HEK293 (cell line): ENCODE measurements around the gene SUMF1.

ENCODE experiments used
- CTCF ChIA-PET: fragments of 350-600 bp; formaldehyde crosslinking; extraction: SDS; loops from one replicate; lab custom pipeline; 2021; ENCODE audit warnings: antibody characterized with exemption; lab: Yijun Ruan, JAX
- POLR2A ChIA-PET: fragments of 300-600 bp; formaldehyde crosslinking; extraction: SDS; loops from one replicate; lab custom pipeline; 2020; ENCODE audit warnings: antibody characterized with exemption, inconsistent platforms; lab: Yijun Ruan, JAX
- H3K27ac ChIP-seq: fragments of 200-500 bp; sonication (Bioruptor generic); 2 replicates; pipeline ENCODE4 v1.5.1; 2014; ENCODE audit warnings: low read depth, low read length, control low read depth, inconsistent platforms; ENCODE audit errors: extremely low read depth
- H3K36me3 ChIP-seq, 2 experiments: fragments of 200-500 bp in 1 of 2; sonication (Bioruptor generic) in 1 of 2; 1 replicate in 1 of 2; 2 replicates in 1 of 2; pipeline ENCODE4 v1.5.1; 2014 to 2017; ENCODE audit warnings: inconsistent platforms in 2 of 2, low read length in 2 of 2; ENCODE audit not compliant: control insufficient read depth in 2 of 2, insufficient read depth in 1 of 2
- H3K4me1 ChIP-seq: fragments of 200-500 bp; sonication (Bioruptor generic); 2 replicates; pipeline ENCODE4 v1.5.1; 2014; ENCODE audit warnings: mild to moderate bottlenecking, low read length, inconsistent platforms; ENCODE audit not compliant: control insufficient read depth, insufficient read depth
- H3K4me3 ChIP-seq: 2 replicates; pipeline ENCODE4 v1.5.1; 2011; ENCODE audit warnings: low read depth, mild to moderate bottlenecking, control low read depth, low read length, moderate library complexity
- H3K9me3 ChIP-seq: fragments of 200-500 bp; sonication (Bioruptor generic); 2 replicates; pipeline ENCODE4 v1.5.1; 2014; ENCODE audit warnings: low read depth, low read length, inconsistent platforms; ENCODE audit not compliant: control insufficient read depth, insufficient read depth
- BCL11A ChIP-seq: fragments of 450-650 bp; formaldehyde crosslinking; IDR thresholded peaks from 2 replicates; pipeline ENCODE4 v1.5.1; 2016; ENCODE audit warnings: low read depth, missing biosample characterization, missing genetic modification characterization
- HOXC10 ChIP-seq: sonication (generic); formaldehyde crosslinking; IDR thresholded peaks from 2 replicates; pipeline ENCODE4 v1.8.1; 2023; ENCODE audit warnings: mild to moderate bottlenecking, missing genetic modification reagents
- KLF16 ChIP-seq: fragments of 450-650 bp; formaldehyde crosslinking; IDR thresholded peaks from 2 replicates; pipeline ENCODE4 v1.5.1; 2017; ENCODE audit warnings: missing biosample characterization, missing genetic modification characterization
- KLF9 ChIP-seq: fragments of 450-650 bp; formaldehyde crosslinking; IDR thresholded peaks from 2 replicates; pipeline ENCODE4 v1.5.1; 2016; ENCODE audit warnings: missing biosample characterization, missing genetic modification characterization, low read depth
- RBAK ChIP-seq: fragments of 450-650 bp; formaldehyde crosslinking; IDR thresholded peaks from 2 replicates; pipeline ENCODE4 v1.5.1; 2016; ENCODE audit warnings: missing biosample characterization, missing genetic modification characterization
- SALL2 ChIP-seq: fragments of 450-650 bp; formaldehyde crosslinking; IDR thresholded peaks from 2 replicates; pipeline ENCODE4 v1.5.0; 2017; ENCODE audit warnings: missing biosample characterization, mild to moderate bottlenecking, missing genetic modification characterization, borderline replicate concordance
- SETDB1 ChIP-seq: IDR thresholded peaks from one replicate; pipeline ENCODE4 v1.6.1; 2017; ENCODE audit warnings: mild to moderate bottlenecking, low read length, moderate library complexity, mixed read lengths; ENCODE audit not compliant: insufficient read length
- TSHZ1 ChIP-seq: fragments of 450-650 bp; formaldehyde crosslinking; IDR thresholded peaks from 2 replicates; pipeline ENCODE4 v1.5.1; 2016; ENCODE audit warnings: missing biosample characterization, missing genetic modification characterization, borderline replicate concordance
- WT1 ChIP-seq: fragments of 450-650 bp; formaldehyde crosslinking; IDR thresholded peaks from 2 replicates; pipeline ENCODE4 v1.5.1; 2016; ENCODE audit warnings: missing biosample characterization, missing genetic modification characterization
- YY2 ChIP-seq: fragments of 450-650 bp; formaldehyde crosslinking; IDR thresholded peaks from 2 replicates; pipeline ENCODE4 v1.5.1; 2016; ENCODE audit warnings: missing biosample characterization, missing genetic modification characterization
- ZBTB1 ChIP-seq: fragments of 450-650 bp; formaldehyde crosslinking; IDR thresholded peaks from 2 replicates; pipeline ENCODE4 v1.5.1; 2016; ENCODE audit warnings: missing biosample characterization, missing genetic modification characterization
- ZEB2 ChIP-seq: fragments of 450-650 bp; formaldehyde crosslinking; IDR thresholded peaks from 2 replicates; pipeline ENCODE4 v1.5.1; 2016; ENCODE audit warnings: missing biosample characterization, missing genetic modification characterization
- ZNF2 ChIP-seq: fragments of 450-650 bp; formaldehyde crosslinking; IDR thresholded peaks from 2 replicates; pipeline ENCODE4 v1.5.1; 2016; ENCODE audit warnings: missing biosample characterization, missing genetic modification characterization
- ZNF221 ChIP-seq: fragments of 450-650 bp; formaldehyde crosslinking; IDR thresholded peaks from 2 replicates; pipeline ENCODE4 v1.5.1; 2017; ENCODE audit warnings: missing biosample characterization, missing genetic modification characterization, borderline replicate concordance
- ZNF26 ChIP-seq: fragments of 450-650 bp; formaldehyde crosslinking; IDR thresholded peaks from 2 replicates; pipeline ENCODE4 v1.5.1; 2016; ENCODE audit warnings: missing biosample characterization, missing genetic modification characterization
- ZNF366 ChIP-seq: fragments of 450-650 bp; formaldehyde crosslinking; conservative IDR thresholded peaks from 2 replicates; pipeline ENCODE4 v1.5.1; 2016; ENCODE audit warnings: missing biosample characterization, missing genetic modification characterization
- ZNF394 ChIP-seq: fragments of 450-650 bp; formaldehyde crosslinking; IDR thresholded peaks from 2 replicates; pipeline ENCODE4 v1.5.1; 2016; ENCODE audit warnings: missing biosample characterization, missing genetic modification characterization, mild to moderate bottlenecking, moderate library complexity, borderline replicate concordance
- ZNF433 ChIP-seq: fragments of 450-650 bp; formaldehyde crosslinking; IDR thresholded peaks from 2 replicates; pipeline ENCODE4 v1.5.1; 2016; ENCODE audit warnings: missing biosample characterization, missing genetic modification characterization, low read depth
- ZNF514 ChIP-seq: fragments of 450-650 bp; formaldehyde crosslinking; IDR thresholded peaks from 2 replicates; pipeline ENCODE4 v1.5.1; 2016; ENCODE audit warnings: missing biosample characterization, missing genetic modification characterization
- ZNF530 ChIP-seq: fragments of 450-650 bp; formaldehyde crosslinking; IDR thresholded peaks from 2 replicates; pipeline ENCODE4 v1.5.1; 2016; ENCODE audit warnings: low read depth, missing biosample characterization, missing genetic modification characterization
- ZNF658 ChIP-seq: fragments of 450-650 bp; formaldehyde crosslinking; IDR thresholded peaks from 2 replicates; pipeline ENCODE4; 2016; ENCODE audit warnings: missing biosample characterization, missing genetic modification characterization
- ZNF701 ChIP-seq: fragments of 450-650 bp; formaldehyde crosslinking; IDR thresholded peaks from 2 replicates; pipeline ENCODE4 v1.5.1; 2016; ENCODE audit warnings: missing biosample characterization, missing genetic modification characterization
- ZNF837 ChIP-seq: fragments of 450-650 bp; formaldehyde crosslinking; IDR thresholded peaks from 2 replicates; pipeline ENCODE4 v1.5.1; 2016; ENCODE audit warnings: missing biosample characterization, missing genetic modification characterization
- ZNF843 ChIP-seq: fragments of 450-650 bp; formaldehyde crosslinking; IDR thresholded peaks from 2 replicates; pipeline ENCODE4 v1.5.1; 2016; ENCODE audit warnings: missing biosample characterization, missing genetic modification characterization

Gene SUMF1

GRCh38 chr3:4411833-4412232 lies 55.2 kb downstream of the SUMF1 start:
- Histone ChIP-seq H3K4me3 (no peak overlapping the region), H3K36me3 (peaks cover 0 to 9% of the 10 kb centered on the region in 2 experiments; a peak in 2 of 3 replicates), H3K27ac (no peak overlapping the region)
- POLR2A ChIA-PET: no interaction called here
- no peak for TF ChIP-seq ZNF843 (tag by site-specific recombination)
- no peak for TF ChIP-seq YY2 (tag by site-specific recombination)
- TF ChIP-seq ZNF394 (tag by site-specific recombination): no peak
- TF ChIP-seq BCL11A (tag by site-specific recombination): no peak
- TF ChIP-seq RBAK: no peak
- TF ChIP-seq, all 188 proteins: peak for 0
- no peaks in the 10 kb centered on the region for H3K9me3 ChIP-seq
- H3K4me1 ChIP-seq: no peaks in the 10 kb centered on the region
- CTCF ChIA-PET: interaction anchor here (0.7 kb wide), 2 partner anchors 56 to 1210 kb away, joined by 3 to 4 read pairs; no protein-coding TSS in a partner anchor

- ChIA-PET POLR2A (interaction anchor here (0.7 kb wide), 1 partner anchor 24 kb away, joined by 6 read pairs; no protein-coding TSS in a partner anchor), CTCF (no interaction called here)
- H3K9me3 ChIP-seq: no peaks in the 10 kb centered on the region
- H3K4me3 ChIP-seq: no peak overlapping the region
- no peak overlapping the region for H3K27ac ChIP-seq
- no peaks in the 10 kb centered on the region for H3K4me1 ChIP-seq
- TF ChIP-seq ZNF221 (tag by site-specific recombination) (no peak), ZNF530 (tag by site-specific recombination) (no peak), ZEB2 (tag by site-specific recombination) (no peak), ZBTB1 (tag by site-specific recombination) (no peak), ZNF366 (no peak), ZNF658 (no peak), ZNF26 (tag by site-specific recombination) (no peak), KLF16 (no peak), ZNF837 (no peak), SALL2 (tag by site-specific recombination) (no peak), ZNF433 (tag by site-specific recombination) (no peak), ZNF701 (no peak), TSHZ1 (tag by site-specific recombination) (no peak), HOXC10 (no peak), ZNF514 (tag by site-specific recombination) (no peak), ZNF2 (tag by site-specific recombination) (no peak), WT1 (tag by site-specific recombination) (no peak), SETDB1 (no peak), KLF9 (tag by site-specific recombination) (no peak)
- peaks cover 0 to 3% of the 10 kb centered on the region in 2 experiments; a peak in 2 of 3 replicates for H3K36me3 ChIP-seq
These were observed 55.8 kb downstream of the SUMF1 start for GRCh38 chr3:4411236-4411635.
